Epithelial cell of esophagus (primary cell): ENCODE results near the gene ARMH1.

Experiments used
- DNase-seq: peaks from one replicate; pipeline ENCODE4 v3.0.0; 2010; ENCODE audit warnings: low read depth
- H3K4me3 ChIP-seq: 2 replicates; pipeline ENCODE4 v1.5.1; 2011; ENCODE audit warnings: mild to moderate bottlenecking, low read length, control low read depth
- TF ChIP-seq, protein P1 (sequence below): IDR thresholded peaks from 2 replicates; pipeline ENCODE4 v1.5.1; 2011; ENCODE audit warnings: low read depth, mild to moderate bottlenecking, low read length, control low read depth, inconsistent platforms; ENCODE audit not compliant: insufficient read depth; ENCODE audit errors: missing control alignments

The ARMH1 gene

DNA sequence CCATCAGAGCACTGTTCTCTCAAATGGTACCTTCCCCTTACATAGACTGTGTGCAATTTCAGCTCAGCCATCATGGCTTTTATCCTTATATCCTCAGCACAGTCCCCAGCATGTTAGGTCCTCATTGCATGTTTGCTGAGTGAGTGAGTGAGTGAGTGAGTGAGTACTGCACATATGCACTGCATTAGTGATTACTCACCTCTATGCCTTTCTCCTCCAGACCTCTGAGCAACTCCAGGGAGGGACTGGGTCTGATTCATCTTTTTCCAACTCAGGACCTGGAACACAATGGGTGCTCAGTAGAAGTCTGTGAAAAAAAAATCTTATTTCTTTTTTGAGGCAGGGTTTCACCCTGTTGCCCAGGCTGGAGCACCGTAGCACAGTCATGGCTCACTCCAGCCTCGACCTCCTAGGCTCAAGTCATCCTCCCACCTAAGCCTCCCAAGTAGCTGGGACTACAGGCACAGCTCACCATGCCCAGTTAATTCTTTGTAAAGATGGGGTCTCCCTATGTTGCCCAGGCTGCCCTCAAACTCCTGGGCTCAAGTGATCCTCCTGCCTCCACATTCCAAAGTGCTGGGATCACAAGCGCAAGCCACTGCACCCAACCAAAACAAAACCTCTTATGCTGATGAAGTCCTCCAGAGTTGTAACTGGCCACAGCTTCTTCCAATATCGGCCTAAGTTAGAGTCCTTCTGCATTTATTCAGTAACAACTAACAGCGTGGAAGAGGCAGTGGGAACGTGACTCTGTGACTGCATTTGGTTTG lies 32.8 kb downstream of the ARMH1 start:
- DNase-seq: peak; percentile 98
- H3K4me3 ChIP-seq: no peak overlapping the region
- TF ChIP-seq, protein P1, sequence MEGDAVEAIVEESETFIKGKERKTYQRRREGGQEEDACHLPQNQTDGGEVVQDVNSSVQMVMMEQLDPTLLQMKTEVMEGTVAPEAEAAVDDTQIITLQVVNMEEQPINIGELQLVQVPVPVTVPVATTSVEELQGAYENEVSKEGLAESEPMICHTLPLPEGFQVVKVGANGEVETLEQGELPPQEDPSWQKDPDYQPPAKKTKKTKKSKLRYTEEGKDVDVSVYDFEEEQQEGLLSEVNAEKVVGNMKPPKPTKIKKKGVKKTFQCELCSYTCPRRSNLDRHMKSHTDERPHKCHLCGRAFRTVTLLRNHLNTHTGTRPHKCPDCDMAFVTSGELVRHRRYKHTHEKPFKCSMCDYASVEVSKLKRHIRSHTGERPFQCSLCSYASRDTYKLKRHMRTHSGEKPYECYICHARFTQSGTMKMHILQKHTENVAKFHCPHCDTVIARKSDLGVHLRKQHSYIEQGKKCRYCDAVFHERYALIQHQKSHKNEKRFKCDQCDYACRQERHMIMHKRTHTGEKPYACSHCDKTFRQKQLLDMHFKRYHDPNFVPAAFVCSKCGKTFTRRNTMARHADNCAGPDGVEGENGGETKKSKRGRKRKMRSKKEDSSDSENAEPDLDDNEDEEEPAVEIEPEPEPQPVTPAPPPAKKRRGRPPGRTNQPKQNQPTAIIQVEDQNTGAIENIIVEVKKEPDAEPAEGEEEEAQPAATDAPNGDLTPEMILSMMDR: no peak

DNA sequence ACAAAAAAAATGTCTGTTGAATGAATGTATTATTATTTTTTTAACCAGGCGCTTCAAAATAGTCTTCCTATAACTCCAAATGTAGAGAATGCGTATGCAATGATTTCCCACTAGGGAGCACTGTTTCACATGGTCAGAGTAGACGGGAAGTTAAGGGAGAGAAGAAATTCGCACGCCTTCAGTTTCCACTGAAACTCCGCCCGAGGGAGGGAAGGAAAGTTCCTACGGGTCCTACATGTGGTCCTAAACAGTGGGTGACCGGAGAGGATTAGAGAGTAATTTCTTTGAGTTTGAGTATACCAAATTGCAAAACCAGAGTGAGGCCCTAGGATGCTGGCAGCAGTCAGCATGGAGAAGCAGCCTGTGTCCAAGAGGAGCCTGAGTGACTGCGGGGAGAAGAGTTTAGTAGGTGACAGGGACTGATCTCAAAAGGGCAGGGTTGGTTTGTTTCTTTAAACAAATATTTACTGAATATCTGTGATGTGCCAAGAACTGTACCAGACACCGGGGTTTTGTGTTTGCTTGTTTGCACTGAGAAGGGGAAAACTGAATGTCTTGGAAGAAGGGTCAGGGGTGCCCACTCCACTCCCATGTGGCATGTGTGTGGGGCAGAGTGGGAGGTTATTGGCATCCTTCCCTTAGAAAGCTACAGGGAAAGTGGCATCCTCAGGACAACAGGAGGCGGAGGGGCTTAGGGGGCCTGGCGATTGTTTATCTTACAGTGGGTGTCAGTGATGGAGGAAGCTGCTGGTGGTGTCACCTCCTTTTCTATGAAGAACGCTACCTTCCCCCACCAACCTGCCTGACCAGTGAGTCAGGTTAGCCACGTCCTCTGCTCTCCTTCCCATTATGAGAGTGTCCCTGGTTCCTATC lies 33.7 kb downstream of the ARMH1 start:
- H3K4me3 ChIP-seq: no peak overlapping the region
- TF ChIP-seq, protein P1: peak; percentile 54
- DNase-seq: peak; percentile 66

DNA sequence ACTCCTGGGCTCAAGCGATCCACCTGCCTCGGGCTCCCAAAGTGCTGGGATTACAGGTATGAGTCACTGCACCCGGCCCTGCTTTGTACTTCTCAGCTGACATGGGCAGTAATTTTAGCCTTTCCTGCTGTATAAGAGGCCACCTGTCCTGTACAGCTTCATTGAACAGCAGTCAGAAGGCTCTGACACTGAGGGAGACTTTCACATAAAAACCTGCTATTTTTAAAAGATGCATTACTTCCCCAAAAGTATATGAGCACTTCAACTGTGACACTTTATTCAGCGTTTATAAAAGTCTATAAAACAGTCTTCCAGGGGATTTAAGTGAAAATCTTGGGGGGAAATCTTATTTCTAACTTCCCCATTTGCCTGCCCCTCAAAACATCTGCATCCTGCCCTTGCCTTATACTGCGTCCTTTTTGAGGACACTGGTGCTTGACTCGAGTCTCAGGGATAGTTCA lies 38.8 kb downstream of the ARMH1 start:
- TF ChIP-seq, protein P1: no peak

DNA sequence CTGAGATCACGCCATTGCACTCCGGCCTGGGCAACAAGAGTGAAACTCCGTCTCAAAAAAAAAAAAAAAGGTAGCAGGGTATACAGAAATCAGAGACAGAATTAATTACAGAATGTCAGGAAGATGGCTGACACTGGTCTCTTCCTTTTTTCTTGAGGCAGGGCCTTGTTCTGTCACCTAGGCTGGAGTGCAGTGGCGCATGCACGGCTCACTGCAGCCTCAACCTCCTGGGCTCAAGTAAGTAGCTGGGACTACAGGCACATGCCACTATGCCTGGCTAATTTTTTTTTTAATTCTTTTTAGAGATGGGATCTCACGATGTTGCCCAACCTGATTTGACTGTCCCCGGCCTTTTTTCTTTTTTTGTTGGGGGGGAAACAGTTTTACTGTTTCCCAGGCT lies 40.0 kb downstream of the ARMH1 start:
- TF ChIP-seq, protein P1: no peak
- no peak overlapping the region for H3K4me3 ChIP-seq
- DNase-seq: no peak

More for the DNA sequence above, 38.8 kb downstream of the ARMH1 start:
- no peak overlapping the region for H3K4me3 ChIP-seq
- DNase-seq: peak; percentile 47

DNA sequence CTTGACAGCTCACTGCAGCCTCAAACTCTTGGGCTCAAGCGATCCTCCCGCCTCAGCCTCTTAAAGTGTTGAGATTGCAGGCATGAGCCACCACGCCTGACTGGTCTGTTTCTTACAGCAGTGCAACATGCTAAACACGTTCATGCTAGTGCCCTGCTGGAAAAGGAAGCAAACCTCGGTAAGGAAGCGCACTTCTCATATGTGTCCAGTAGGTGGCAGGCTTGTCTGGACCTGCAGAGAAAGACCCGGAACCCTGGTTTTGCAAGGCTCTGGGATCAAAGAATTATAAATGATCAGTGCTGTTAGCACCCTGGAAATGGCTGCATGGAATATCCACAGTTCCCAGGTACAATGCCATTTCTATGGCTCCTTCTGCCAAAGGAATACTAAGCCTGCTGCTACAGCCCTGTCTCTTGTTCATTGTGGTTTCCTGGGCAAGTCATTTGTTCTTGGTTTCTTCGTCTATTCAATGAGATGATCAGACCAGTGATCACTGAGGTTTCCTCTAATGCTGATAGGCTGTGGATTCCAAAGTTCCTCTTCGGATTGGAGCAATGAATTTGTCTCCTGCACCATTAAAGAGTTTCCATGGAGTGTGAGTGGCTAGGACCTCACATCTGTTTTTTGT lies 40.5 kb downstream of the ARMH1 start:
- no peak overlapping the region for H3K4me3 ChIP-seq
- DNase-seq: peak; percentile 88
- TF ChIP-seq, protein P1: peak; percentile 98

DNA sequence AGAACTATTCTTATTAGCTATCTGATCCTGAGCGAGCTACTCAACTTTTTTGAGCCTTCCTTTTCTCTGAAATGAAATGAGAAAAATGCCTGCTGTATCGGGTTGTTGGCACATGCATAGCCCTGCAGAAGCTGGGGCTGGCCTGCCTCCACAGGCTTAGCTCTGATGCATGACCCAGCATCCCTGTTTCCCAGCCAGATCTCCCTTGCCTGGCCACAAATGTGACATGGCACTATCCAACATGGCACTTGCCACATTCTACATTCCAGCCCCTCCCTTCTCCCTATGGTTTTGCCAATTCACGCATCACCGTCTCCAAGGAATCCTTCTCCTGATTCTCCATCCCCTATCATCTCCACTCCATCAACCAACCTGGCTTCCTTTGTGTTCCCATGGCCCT lies 42.6 kb downstream of the ARMH1 start:
- DNase-seq: no peak
- TF ChIP-seq, protein P1: no peak
- H3K4me3 ChIP-seq: no peak overlapping the region
